Frontal cortex (tissue), 4 donors: ENCODE measurements around the gene GRK5. TPM values are rescaled to one million over a fixed set of nuclear protein-coding genes. Genes with fewer than 3 reads are reported as not detected.

Experiments
- DNase-seq, 2 donors: peaks; one replicate each; pipeline ENCODE4 v3.0.0; 2012; ENCODE audit warnings: low spot score in 2 of 2
- FAIRE-seq: peaks from 2 replicates; lab custom pipeline; 2012; peaks lifted over from hg19 to GRCh38; lab: Jason Lieb, UNC
- total RNA-seq: library from RNA; depleted of rRNA; stranded (reverse); fragments of >200 nt; gene quantifications from one replicate; pipeline ENCODE4 v1.2.3, GENCODE V29; 2014
- donor health status: control.
- donor health status: control.
- donor health status: control.

The GRK5 gene
- total RNA-seq, 1 donor from 2014 or later = 11.4 TPM

DNA sequence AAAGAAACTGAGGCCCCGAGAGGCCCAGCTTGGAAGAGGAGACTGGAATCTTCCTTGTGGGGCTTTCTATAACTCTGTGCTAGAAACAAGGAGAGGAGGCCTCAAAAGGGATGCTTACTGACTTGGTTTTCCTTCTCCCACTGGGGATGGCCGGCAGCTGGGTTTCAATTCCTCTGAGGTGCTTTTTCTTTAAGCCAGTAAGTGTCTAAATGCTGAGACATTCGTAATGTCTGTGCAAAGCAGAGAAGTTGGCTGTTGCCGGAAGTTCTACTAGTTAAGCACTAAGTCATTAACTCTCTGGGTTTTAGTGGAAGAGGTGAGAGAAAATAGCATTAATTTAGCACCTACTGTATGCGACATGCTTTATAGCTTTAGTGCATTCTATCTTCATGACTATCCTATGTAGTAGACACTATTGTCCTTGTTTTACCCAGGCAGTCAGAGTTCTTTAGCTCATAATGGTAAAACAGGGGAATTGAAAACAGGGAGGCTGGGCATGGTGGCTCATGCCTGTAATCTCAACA lies 199.9 kb downstream of the GRK5 start:
- DNase-seq (no peak), FAIRE-seq (no peak)

DNA sequence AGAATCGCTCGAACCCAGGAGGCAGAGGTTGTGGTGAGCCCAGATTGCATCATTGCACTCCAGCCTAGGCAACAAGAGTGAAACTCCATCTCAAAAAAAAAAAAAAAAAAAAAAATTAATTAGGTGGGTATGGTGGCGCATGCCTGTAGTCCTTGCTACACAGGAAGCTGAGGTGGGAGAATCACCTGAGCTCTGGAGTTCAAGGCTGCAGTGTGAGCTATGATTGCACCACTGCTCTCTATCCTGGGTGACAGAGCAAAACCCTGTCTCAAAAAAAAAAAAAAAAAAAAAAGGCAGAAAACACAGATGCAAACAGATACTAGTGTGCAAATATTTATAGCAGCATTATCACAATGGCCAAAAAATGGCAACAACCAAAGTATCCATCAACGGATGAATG lies 200.7 kb downstream of the GRK5 start:
- DNase-seq (no peak), FAIRE-seq (no peak)

DNA sequence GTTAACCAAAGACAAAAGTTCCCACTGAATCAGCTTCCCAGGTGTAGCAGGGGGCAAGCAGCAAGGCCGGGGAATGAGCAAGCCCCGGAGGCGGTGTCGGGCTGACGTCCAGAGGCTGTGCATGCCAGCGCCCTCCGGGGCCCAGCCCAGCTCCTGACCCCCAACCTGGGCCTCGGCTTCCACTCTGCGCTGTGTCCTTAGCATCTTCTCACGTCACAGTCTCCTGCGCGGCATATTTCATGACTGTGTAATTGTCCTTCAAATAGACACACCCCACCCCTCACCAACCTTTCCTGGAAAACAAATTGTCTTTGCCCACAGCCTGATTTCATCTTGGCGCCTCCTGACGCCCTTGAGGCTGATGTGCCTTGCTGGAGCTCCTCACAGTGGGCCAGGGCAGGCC lies 201.6 kb downstream of the GRK5 start:
- no peak for DNase-seq
- no peak for FAIRE-seq

DNA sequence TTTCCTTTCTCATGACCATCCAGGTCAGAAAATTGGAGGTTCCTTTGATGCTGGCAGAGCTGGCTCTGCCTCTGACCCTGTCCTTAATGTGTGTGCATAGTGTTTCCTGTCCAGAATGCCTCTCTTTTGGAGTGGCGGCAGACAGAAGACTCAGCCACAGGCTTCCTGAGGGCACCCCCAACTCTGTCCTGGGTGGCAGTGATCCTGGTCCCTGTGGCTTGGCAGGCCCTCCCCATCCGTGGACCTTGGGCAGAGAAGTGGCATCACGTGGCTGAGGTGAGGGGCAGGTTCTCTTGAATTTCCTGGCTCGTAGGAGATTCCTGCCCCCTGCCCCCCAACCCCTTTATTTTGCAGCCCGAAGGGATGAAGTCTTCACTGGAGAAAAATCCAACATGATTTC lies 202.0 kb downstream of the GRK5 start:
- DNase-seq = no peak
- FAIRE-seq = no peak

- FAIRE-seq (no peak), DNase-seq (no peak)
Observed at GRCh38 chr10:119409906-119410305, 202.5 kb downstream of the GRK5 start.

GRCh38 chr10:119410361-119411116 lies 203.2 kb downstream of the GRK5 start:
- no peak for DNase-seq
- no peak for FAIRE-seq

DNA sequence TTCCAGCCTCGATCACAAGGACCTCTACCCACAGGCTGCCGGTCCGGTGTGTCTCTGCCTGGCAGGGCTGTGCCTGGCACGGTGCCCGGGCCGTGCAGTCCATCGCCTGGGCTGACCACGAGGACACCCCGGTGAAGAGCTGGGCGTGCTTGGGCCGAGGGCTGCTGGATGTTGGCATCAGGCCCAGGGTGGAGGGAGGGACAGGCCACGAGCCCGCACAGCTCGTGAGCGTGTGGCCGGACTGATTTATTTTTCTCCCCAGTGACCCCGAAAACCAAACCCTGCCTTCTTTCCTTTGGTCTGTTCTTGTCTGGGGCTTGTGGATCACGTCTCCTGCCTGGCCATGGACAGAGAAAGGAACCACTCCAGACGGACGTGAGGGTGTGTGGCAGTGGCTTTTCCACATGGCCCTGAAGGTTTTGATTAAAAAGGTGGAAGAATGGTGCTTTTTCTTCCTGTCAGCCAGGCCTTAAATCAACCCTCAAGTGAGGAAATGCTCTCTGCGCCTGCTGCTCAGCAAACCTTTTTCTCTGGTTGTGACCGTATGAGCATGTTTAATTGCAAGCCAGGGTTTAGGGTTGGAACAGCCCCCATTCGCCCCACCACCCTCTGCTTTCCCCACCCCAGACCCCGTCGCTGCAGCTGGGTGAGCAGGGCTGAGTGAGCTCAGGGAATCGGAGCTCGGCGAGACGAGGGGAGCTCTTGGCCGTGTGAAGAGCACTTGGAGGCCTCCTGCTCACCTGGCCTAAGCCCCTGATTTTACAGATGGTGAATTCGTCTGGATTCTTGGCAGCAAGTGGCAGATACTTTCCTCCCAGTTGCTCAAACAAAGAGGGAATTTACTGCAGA lies 205.1 kb downstream of the GRK5 start:
- peak; percentile 63 to 66 for DNase-seq
- no peak for FAIRE-seq

DNA sequence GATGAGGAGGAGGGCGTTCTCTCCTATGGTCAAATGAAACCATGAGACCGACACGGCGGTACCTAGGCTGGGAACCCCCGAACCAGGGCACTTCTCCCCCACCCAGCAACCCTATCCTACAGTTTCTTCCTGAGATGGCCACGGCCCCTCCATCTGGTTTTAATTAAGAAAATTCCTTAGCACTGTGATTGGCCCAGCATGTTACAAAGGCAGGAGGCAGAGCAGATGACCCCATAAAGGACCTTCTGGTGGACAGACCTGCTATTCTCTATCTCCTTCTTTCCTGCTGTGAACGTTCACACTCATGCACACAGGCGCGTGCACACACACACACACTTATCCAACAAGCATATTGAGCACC lies 205.7 kb downstream of the GRK5 start:
- no peak for FAIRE-seq
- no peak for DNase-seq

- FAIRE-seq (no peak), DNase-seq (no peak)
Observed at GRCh38 chr10:119413471-119414080, 206.2 kb downstream of the GRK5 start.

- no peak for FAIRE-seq
- no peak for DNase-seq
Observed at GRCh38 chr10:119414081-119414611, 206.8 kb downstream of the GRK5 start.

DNA sequence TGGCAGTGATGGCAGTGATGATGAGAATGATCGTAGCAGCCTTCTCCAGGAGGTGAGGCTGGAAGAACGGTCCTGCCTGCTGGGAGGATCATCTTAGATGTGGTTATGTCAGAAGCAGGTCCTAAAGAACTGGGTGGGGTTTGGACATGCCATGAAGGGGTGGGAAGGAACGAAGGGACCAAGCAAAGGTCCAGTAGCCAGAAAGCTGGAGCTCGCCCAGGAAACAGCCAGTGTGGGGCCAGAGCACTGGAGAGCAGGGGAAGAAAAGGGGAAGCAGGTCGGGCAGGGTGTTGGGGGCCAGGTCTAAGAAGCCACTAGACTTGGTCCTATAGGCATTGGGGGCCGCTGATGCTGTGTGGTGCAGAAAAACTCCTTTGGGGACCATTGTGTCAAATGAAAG lies 207.8 kb downstream of the GRK5 start:
- DNase-seq = no peak
- FAIRE-seq = no peak

DNA sequence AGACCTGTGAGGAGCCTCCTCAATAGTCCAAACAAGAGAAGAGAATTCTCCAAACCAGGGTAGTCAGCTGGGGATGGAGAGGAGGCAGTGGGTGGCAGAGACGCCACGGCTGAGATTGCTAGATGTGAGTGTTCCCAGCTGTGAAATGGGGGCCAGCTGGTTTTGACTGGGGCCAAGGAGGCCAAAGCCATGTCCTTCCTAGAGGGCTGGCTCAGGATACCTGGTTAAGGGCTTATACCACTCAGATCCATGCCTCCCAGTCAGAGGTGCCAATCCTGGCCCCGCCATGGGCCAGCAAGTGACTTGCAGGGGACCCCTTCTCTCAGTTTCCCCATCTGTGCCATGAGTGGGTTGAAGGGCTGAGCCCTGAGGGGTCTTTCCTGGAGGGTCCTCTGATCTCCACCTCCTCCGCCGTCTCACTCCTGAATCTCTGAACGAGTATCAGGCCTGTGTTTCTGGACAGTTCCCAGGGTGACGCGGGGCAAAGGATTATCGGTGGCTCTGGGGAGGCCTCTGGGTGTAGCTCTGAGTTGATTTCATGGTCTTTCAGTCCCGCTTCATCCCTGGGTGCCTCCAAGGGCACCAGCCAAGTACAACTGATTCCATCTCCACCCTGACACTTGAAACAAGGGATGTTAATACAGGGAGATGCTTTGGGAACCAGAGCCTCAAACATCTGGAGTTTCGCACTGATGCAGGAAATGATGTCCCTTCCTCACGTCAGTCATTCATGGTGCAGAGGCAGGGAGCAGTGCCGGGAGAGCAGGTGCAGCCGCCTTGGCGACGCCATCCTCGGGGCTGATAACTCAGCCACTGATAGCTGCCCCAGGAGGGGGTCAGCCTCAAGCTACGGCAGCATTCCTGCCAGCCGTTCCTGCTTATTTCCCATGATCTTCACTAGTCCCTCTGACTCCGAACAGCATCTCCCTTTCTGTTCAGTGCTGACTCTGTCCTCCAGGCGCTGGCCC lies 208.4 kb downstream of the GRK5 start:
- DNase-seq = no peak
- FAIRE-seq = no peak

- FAIRE-seq = no peak
- DNase-seq = peak in 1 of 2 donors; percentile 87
Observed at GRCh38 chr10:119416855-119417254, 209.5 kb downstream of the GRK5 start.

DNA sequence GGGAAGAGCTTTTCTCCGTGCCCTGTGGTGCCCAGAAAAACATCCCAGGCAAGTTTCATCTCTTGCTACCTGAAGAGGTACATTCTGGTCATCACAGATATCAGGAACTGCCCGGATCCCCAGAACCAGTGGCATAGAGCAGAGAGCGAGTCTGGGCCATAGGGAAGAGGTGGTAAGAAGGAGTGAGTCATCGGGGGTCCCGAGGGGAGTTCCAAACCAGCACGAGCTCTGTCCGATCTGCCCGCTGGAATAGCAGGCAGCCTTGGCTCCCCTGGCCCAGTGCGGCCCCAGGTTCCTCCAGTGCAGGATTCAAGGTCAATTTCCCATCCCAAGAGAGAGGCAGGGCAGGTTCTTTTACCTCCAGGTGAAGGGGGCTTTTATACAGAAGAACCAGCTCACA lies 210.5 kb downstream of the GRK5 start:
- DNase-seq = no peak
- FAIRE-seq = no peak

DNA sequence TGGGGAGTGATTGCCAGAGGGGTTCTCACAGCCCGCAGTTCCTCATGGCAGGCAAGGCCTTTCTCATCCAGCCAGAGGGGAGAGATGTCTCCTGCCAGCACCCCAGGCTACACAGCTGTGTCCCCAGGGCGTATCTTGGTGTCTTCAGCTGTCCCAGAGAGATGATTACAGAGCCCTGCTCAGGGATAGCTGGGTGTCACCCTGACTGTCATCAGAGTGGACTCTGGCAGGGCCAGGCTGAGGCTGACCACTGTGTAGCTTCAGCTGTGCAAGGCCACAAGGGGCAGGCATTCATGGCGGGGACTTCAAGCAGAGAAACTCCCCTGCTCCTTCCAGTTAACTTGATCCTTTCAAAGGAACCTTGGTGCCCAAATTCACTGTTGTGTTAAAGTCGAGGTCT lies 211.0 kb downstream of the GRK5 start:
- FAIRE-seq = no peak
- no peak for DNase-seq

DNA sequence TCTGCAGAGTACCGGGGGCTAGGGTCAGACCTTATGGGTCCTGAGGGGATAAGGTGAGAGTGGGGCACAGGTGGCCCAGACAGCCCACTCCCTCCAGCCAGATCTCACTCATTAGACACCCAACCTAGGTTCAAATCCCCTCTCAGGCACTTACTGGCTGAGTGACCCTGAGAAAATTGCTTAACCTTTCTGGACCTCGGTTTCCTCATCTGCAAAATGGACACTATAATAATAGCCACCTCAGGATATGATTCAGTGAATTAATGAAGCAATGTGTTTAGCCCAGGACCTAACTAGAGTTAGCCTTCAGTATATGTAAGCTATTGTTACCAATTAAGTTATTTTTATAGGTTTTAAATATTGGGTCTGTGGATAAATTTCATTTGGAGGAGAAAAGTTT lies 212.6 kb downstream of the GRK5 start:
- no peak for DNase-seq
- no peak for FAIRE-seq

DNA sequence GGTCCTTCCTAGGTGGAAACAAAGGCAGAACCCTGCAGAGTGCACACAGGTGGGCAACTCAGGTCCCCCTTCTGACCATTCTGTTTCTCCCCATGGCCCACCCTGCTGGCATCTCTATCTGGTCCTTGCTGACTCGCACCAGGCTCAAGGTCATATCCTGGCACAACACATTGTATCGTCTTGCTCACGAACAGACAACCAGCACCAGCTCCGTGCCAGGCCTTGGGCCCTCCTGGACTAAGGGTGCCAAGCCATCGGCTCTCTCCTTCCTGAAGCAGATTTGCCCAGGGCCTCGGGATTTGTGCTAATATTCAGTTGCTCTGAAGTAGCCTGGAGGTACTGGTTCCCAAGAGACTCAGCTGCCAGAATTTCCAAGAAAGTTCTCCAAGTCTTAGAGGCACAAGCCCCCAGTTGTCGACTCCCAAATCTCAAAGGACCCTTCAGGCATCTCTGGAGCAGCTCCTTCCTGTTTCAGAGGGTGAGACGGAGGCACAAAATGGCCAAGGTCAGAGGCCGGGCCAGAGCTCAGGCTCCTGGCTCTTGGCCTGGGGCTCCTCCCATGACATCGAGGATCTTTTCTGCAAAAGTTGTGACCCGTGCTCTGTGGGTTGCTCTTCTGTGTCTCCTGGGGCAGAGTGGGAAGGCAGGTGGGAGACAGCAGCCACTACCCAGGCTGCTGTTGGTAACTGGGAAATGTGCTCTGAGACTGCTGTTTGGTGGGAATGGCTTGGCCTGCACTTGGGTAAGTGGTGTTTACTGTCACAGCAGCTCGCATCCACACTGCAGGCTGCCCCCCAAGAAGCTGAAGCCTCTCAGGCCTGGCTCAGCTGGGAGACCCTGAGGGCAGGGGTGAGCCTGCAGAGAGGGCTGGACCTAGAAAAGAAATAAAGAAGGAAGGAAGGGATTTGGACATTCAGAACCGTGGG lies 213.8 kb downstream of the GRK5 start:
- FAIRE-seq = no peak

More for the DNA sequence above, 213.8 kb downstream of the GRK5 start:
- DNase-seq = no peak
